ENCODE data around the gene CST6. TPM values are rescaled to one million over a fixed set of nuclear protein-coding genes. Genes with fewer than 3 reads are reported as not detected.
"Not testable (repeated sequence)": the region's sequence is repeated elsewhere in the genome, so short reads cannot be mapped to it uniquely, and the experiment has no call there.

Gene CST6
- total RNA-seq, 1 experiment from 2014 or later = not detected

GRCh38 chr11:66014804-66015453, 3.1 kb downstream of the CST6 start:
- H3K27me3 ChIP-seq (replicated peaks) = no peaks in the 10 kb centered on the region
- H3K9me3 ChIP-seq (replicated peaks) = no peaks in the 10 kb centered on the region
- peaks cover 4% of the 10 kb centered on the region; the same call in 1 of the 2 replicates for H3K36me3 ChIP-seq
- no peak for DNase-seq (ENCODE audit: low read depth in 1 of 2, low spot score in 2 of 2)
- H3K4me1 ChIP-seq (replicated peaks) = peaks cover 27% of the 10 kb centered on the region
- peak overlapping the region; percentile 75 for H3K27ac ChIP-seq
- no peak overlapping the region for H3K4me3 ChIP-seq

- Histone ChIP-seq H3K9me3 (replicated peaks) (no peaks in the 10 kb centered on the region), H3K27ac (peak overlapping the region; percentile 75), H3K4me1 (replicated peaks) (peaks cover 32% of the 10 kb centered on the region), H3K27me3 (replicated peaks) (no peaks in the 10 kb centered on the region), H3K36me3 (peaks cover 4% of the 10 kb centered on the region; the same call in 1 of the 2 replicates), H3K4me3 (no peak overlapping the region)
- DNase-seq (ENCODE audit: low read depth in 1 of 2, low spot score in 2 of 2) = peak; percentile 86 to 92
These were observed 3.7 kb downstream of the CST6 start for GRCh38 chr11:66015454-66015881.

GRCh38 chr11:66015936-66016792, 4.4 kb downstream of the CST6 start:
- no peak overlapping the region for H3K4me3 ChIP-seq
- peak overlapping the region; percentile 75 for H3K27ac ChIP-seq
- DNase-seq (ENCODE audit: low read depth in 1 of 2, low spot score in 2 of 2) = no peak
- peaks cover 39% of the 10 kb centered on the region for H3K4me1 ChIP-seq (replicated peaks)
- H3K36me3 ChIP-seq = peaks cover 4% of the 10 kb centered on the region; the same call in 1 of the 2 replicates
- no peaks in the 10 kb centered on the region for H3K27me3 ChIP-seq (replicated peaks)
- H3K9me3 ChIP-seq (replicated peaks) = no peaks in the 10 kb centered on the region

- Histone ChIP-seq H3K4me3 (no peak overlapping the region), H3K4me1 (replicated peaks) (peaks cover 45% of the 10 kb centered on the region), H3K27ac (no peak overlapping the region), H3K9me3 (replicated peaks) (no peaks in the 10 kb centered on the region), H3K27me3 (replicated peaks) (no peaks in the 10 kb centered on the region), H3K36me3 (peaks cover 4% of the 10 kb centered on the region; the same call in 1 of the 2 replicates)
- DNase-seq (ENCODE audit: low read depth in 1 of 2, low spot score in 2 of 2) = no peak
These were observed 5.0 kb downstream of the CST6 start for GRCh38 chr11:66016793-66017177.

GRCh38 chr11:66017321-66017720, 5.5 kb downstream of the CST6 start:
- Histone ChIP-seq H3K27ac (no peak overlapping the region), H3K36me3 (peaks cover 4% of the 10 kb centered on the region; the same call in 1 of the 2 replicates), H3K27me3 (replicated peaks) (no peaks in the 10 kb centered on the region), H3K4me3 (no peak overlapping the region), H3K9me3 (replicated peaks) (no peaks in the 10 kb centered on the region), H3K4me1 (replicated peaks) (peaks cover 50% of the 10 kb centered on the region)
- no peak for DNase-seq (ENCODE audit: low read depth in 1 of 2, low spot score in 2 of 2)

- Histone ChIP-seq H3K4me3 (no peak overlapping the region), H3K4me1 (replicated peaks) (peaks cover 42% of the 10 kb centered on the region), H3K27me3 (replicated peaks) (no peaks in the 10 kb centered on the region), H3K36me3 (peaks cover 4% of the 10 kb centered on the region; the same call in 1 of the 2 replicates), H3K27ac (peak overlapping the region; percentile 71; the same call in 1 of the 2 replicates), H3K9me3 (replicated peaks) (no peaks in the 10 kb centered on the region)
- no peak for DNase-seq (ENCODE audit: low read depth in 1 of 2, low spot score in 2 of 2)
These were observed 8.4 kb downstream of the CST6 start for GRCh38 chr11:66020212-66020611.

GRCh38 chr11:66020618-66021357, 9.0 kb downstream of the CST6 start:
- DNase-seq (ENCODE audit: low read depth in 1 of 2, low spot score in 2 of 2) = peak; percentile 83 to 98
- Histone ChIP-seq H3K27ac (peak overlapping the region; percentile 71), H3K27me3 (replicated peaks) (no peaks in the 10 kb centered on the region), H3K9me3 (replicated peaks) (no peaks in the 10 kb centered on the region), H3K36me3 (peaks cover 4% of the 10 kb centered on the region; the same call in 1 of the 2 replicates), H3K4me1 (replicated peaks) (peaks cover 36% of the 10 kb centered on the region), H3K4me3 (no peak overlapping the region)

GRCh38 chr11:66022401-66023185, 10.8 kb downstream of the CST6 start:
- Histone ChIP-seq H3K4me3 (no peak overlapping the region), H3K27me3 (replicated peaks) (no peaks in the 10 kb centered on the region), H3K9me3 (replicated peaks) (no peaks in the 10 kb centered on the region), H3K36me3 (no peaks in the 10 kb centered on the region), H3K4me1 (replicated peaks) (peaks cover 27% of the 10 kb centered on the region), H3K27ac (no peak overlapping the region)
- peak; percentile 87 to 89 for DNase-seq (ENCODE audit: low read depth in 1 of 2, low spot score in 2 of 2)

GRCh38 chr11:66023186-66023440, 11.3 kb downstream of the CST6 start:
- H3K4me3 ChIP-seq; H3K9me3 ChIP-seq (replicated peaks); H3K27ac ChIP-seq; H3K36me3 ChIP-seq; DNase-seq (ENCODE audit: low read depth in 1 of 2, low spot score in 2 of 2); H3K27me3 ChIP-seq (replicated peaks): not testable (repeated sequence)
- peaks cover 27% of the 10 kb centered on the region for H3K4me1 ChIP-seq (replicated peaks)

- Histone ChIP-seq H3K9me3 (replicated peaks) (no peaks in the 10 kb centered on the region), H3K36me3 (no peaks in the 10 kb centered on the region), H3K4me1 (replicated peaks) (peaks cover 16% of the 10 kb centered on the region), H3K27me3 (replicated peaks) (no peaks in the 10 kb centered on the region), H3K27ac (no peak within 1 kb of the TSS), H3K4me3 (no peak within 1 kb of the TSS)
- peak in 1 of 2 experiments; percentile 50 for DNase-seq (ENCODE audit: low read depth in 1 of 2, low spot score in 2 of 2)
These were observed 14.3 kb downstream of the CST6 start, which contains the start of gene CATSPER1 for GRCh38 chr11:66026017-66026529. CATSPER1 (minus strand) TSS chr11:66026479; CDS start chr11:66026379, 100 bp downstream.

- Histone ChIP-seq H3K9me3 (replicated peaks) (0 out of 2 replicates have a peak, but pooled peaks cover 2% of the 10 kb centered on the region), H3K27ac (no peak overlapping the region), H3K4me3 (no peak overlapping the region), H3K36me3 (no peaks in the 10 kb centered on the region), H3K4me1 (replicated peaks) (no peaks in the 10 kb centered on the region), H3K27me3 (replicated peaks) (no peaks in the 10 kb centered on the region)
- no peak for DNase-seq (ENCODE audit: low read depth in 1 of 2, low spot score in 2 of 2)
These were observed 21.3 kb downstream of the CST6 start for GRCh38 chr11:66032957-66033735.

- Histone ChIP-seq H3K4me1 (replicated peaks) (no peaks in the 10 kb centered on the region), H3K9me3 (replicated peaks) (0 out of 2 replicates have a peak, but pooled peaks cover 2% of the 10 kb centered on the region), H3K36me3 (no peaks in the 10 kb centered on the region), H3K4me3 (no peak overlapping the region), H3K27me3 (replicated peaks) (no peaks in the 10 kb centered on the region), H3K27ac (no peak overlapping the region)
- no peak for DNase-seq (ENCODE audit: low read depth in 1 of 2, low spot score in 2 of 2)
These were observed 24.0 kb downstream of the CST6 start for GRCh38 chr11:66035653-66036333.

All from SJSA1 (cell line).